ENCODE data around the gene EMD.

Gene EMD

GRCh38 chrX:154419189-154419588 lies 40.1 kb downstream of the EMD start:
- no peaks in the 10 kb centered on the region for H3K79me2 ChIP-seq (ENCODE audit: low read length)
- no peaks in the 10 kb centered on the region for H3K27me3 ChIP-seq (replicated peaks; ENCODE audit: insufficient read depth, low read length)
- no peaks in the 10 kb centered on the region for H3K9me2 ChIP-seq (replicated peaks; ENCODE audit: insufficient read depth, low read length)
- no peak overlapping the region for H3K4me2 ChIP-seq (ENCODE audit: low read depth, low read length)
- H2AFZ ChIP-seq (ENCODE audit: low read length): no peak overlapping the region
- no peak overlapping the region for H3K9ac ChIP-seq (ENCODE audit: low read length)
- no peaks in the 10 kb centered on the region for H3K36me3 ChIP-seq (replicated peaks; ENCODE audit: insufficient read depth, low read length)
- H3F3A ChIP-seq (ENCODE audit: insufficient read depth, low read length): no peaks in the 10 kb centered on the region
- no peak for TF ChIP-seq CTCF (IDR thresholded peaks at IDR 0.05; ENCODE audit: low read length)
- TF ChIP-seq EZH2 (optimal IDR thresholded peaks at IDR 0.05; ENCODE audit: low read depth, low read length): no peak
- TF ChIP-seq EZH2phosphoT487 (IDR thresholded peaks at IDR 0.05; ENCODE audit: low read length): no peak
- DNase-seq: no peak
- H3K4me3 ChIP-seq (ENCODE audit: low read length): no peak overlapping the region
- H3K4me1 ChIP-seq (ENCODE audit: low read length): no peaks in the 10 kb centered on the region
- no peaks in the 10 kb centered on the region for H3K9me3 ChIP-seq (replicated peaks; ENCODE audit: insufficient read depth, low read length)
- no peaks in the 10 kb centered on the region for H4K20me1 ChIP-seq (ENCODE audit: insufficient read depth, low read length)
- H3K27ac ChIP-seq (ENCODE audit: low read length): no peak overlapping the region

DNA sequence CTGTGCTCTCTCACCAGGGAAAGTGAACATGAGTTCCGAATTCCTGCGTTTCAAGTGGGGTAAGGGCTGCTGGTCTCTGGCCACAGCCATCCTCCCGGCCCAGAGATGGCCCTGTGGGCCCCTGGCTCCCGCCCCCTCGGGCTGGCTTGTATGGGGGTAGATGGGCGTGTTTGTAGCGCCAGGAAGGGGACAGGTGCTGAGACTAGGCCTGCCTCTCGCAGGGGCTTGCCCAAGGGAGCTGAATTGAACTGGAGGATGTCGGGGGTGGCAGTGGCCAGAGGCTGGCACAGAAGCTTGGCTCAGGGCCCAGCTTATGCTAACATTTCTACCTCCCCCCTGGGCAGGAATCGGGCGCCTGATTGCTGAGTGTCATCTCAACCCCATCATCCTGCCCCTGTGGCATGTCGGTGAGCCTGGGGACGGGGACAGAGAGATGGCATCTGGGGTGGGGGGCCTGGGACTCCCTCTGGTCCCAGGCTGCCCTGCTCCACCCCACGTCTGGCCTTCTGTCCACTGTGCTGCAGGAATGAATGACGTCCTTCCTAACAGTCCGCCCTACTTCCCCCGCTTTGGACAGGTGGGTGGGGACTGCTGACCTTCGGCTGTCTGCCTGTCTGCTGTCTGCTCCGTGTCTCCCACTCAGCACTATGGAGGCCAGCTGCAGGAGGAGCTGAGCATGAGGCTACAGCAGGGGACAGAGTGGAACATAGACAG lies 40.8 kb downstream of the EMD start:
- Histone ChIP-seq H3K36me3 (replicated peaks; ENCODE audit: insufficient read depth, low read length) (no peaks in the 10 kb centered on the region), H3K9ac (ENCODE audit: low read length) (no peak overlapping the region)

DNA sequence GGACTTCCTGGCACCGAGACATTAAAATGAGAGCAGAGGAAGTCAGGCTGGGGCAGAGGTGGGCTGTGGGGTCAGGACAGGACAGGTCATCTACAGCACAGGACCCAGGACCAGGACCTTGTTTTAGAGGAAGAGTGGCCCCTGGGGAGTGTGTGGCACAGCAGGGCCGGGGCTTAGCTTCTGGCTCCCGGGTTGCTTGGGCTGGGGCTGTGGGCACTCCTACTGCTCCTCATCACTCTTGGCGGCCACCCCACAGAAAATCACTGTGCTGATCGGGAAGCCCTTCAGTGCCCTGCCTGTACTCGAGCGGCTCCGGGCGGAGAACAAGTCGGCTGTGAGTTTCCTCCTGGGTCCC lies 41.3 kb downstream of the EMD start:
- H2AFZ ChIP-seq (ENCODE audit: low read length): no peak overlapping the region
- H3K4me2 ChIP-seq (ENCODE audit: low read depth, low read length): no peak overlapping the region
- H3F3A ChIP-seq (ENCODE audit: insufficient read depth, low read length): no peaks in the 10 kb centered on the region
- no peaks in the 10 kb centered on the region for H3K4me1 ChIP-seq (ENCODE audit: low read length)
- no peak for DNase-seq
- no peaks in the 10 kb centered on the region for H4K20me1 ChIP-seq (ENCODE audit: insufficient read depth, low read length)
- TF ChIP-seq EZH2phosphoT487 (IDR thresholded peaks at IDR 0.05; ENCODE audit: low read length) (no peak), CTCF (IDR thresholded peaks at IDR 0.05; ENCODE audit: low read length) (no peak), EZH2 (optimal IDR thresholded peaks at IDR 0.05; ENCODE audit: low read depth, low read length) (no peak)
- no peak overlapping the region for H3K4me3 ChIP-seq (ENCODE audit: low read length)
- H3K36me3 ChIP-seq (replicated peaks; ENCODE audit: insufficient read depth, low read length): no peaks in the 10 kb centered on the region
- no peaks in the 10 kb centered on the region for H3K79me2 ChIP-seq (ENCODE audit: low read length)
- H3K9me2 ChIP-seq (replicated peaks; ENCODE audit: insufficient read depth, low read length): no peaks in the 10 kb centered on the region
- no peaks in the 10 kb centered on the region for H3K9me3 ChIP-seq (replicated peaks; ENCODE audit: insufficient read depth, low read length)
- H3K9ac ChIP-seq (ENCODE audit: low read length): no peak overlapping the region
- no peak overlapping the region for H3K27ac ChIP-seq (ENCODE audit: low read length)
- no peaks in the 10 kb centered on the region for H3K27me3 ChIP-seq (replicated peaks; ENCODE audit: insufficient read depth, low read length)

More for the DNA sequence above, 40.8 kb downstream of the EMD start:
- no peak for DNase-seq
- H3F3A ChIP-seq (ENCODE audit: insufficient read depth, low read length): no peaks in the 10 kb centered on the region
- no peaks in the 10 kb centered on the region for H4K20me1 ChIP-seq (ENCODE audit: insufficient read depth, low read length)
- no peak overlapping the region for H3K4me3 ChIP-seq (ENCODE audit: low read length)
- TF ChIP-seq CTCF (IDR thresholded peaks at IDR 0.05; ENCODE audit: low read length) (no peak), EZH2phosphoT487 (IDR thresholded peaks at IDR 0.05; ENCODE audit: low read length) (no peak), EZH2 (optimal IDR thresholded peaks at IDR 0.05; ENCODE audit: low read depth, low read length) (no peak)
- H3K79me2 ChIP-seq (ENCODE audit: low read length): no peaks in the 10 kb centered on the region
- no peak overlapping the region for H3K27ac ChIP-seq (ENCODE audit: low read length)
- H3K9me2 ChIP-seq (replicated peaks; ENCODE audit: insufficient read depth, low read length): no peaks in the 10 kb centered on the region
- no peaks in the 10 kb centered on the region for H3K27me3 ChIP-seq (replicated peaks; ENCODE audit: insufficient read depth, low read length)
- H2AFZ ChIP-seq (ENCODE audit: low read length): no peak overlapping the region
- no peak overlapping the region for H3K4me2 ChIP-seq (ENCODE audit: low read depth, low read length)
- H3K4me1 ChIP-seq (ENCODE audit: low read length): no peaks in the 10 kb centered on the region
- no peaks in the 10 kb centered on the region for H3K9me3 ChIP-seq (replicated peaks; ENCODE audit: insufficient read depth, low read length)

Data from MM.1S (cell line).